ENCODE data around the gene GPR137B.

Gene GPR137B

DNA sequence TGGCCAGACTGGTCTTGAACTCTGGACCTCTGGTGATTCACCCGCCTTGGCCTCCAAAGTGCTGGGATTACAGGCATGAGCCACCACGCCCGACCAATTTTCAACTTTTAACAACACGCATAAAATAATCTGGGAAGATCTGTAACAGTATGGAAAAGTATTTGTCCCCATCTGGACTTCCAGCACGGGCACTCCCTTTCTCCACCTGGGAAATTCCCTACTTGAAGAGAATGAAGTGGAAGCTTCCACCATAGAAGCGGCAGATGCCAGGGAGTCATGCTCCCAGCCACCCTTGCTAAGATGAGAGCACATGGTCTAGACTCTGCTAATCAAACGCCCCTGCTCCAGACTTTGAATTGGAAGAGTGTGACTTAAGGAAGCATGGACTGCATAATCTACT is 9.0 kb upstream of the GPR137B start:
- H3K9me3 ChIP-seq: no peaks in the 10 kb centered on the region
- H3K36me3 ChIP-seq: no peaks in the 10 kb centered on the region
- H3K4me3 ChIP-seq (ENCODE audit: low read depth in 1 of 2, low read length in 1 of 2): no peak overlapping the region
- no peak overlapping the region for H3K27ac ChIP-seq
- TF ChIP-seq, protein P1, sequence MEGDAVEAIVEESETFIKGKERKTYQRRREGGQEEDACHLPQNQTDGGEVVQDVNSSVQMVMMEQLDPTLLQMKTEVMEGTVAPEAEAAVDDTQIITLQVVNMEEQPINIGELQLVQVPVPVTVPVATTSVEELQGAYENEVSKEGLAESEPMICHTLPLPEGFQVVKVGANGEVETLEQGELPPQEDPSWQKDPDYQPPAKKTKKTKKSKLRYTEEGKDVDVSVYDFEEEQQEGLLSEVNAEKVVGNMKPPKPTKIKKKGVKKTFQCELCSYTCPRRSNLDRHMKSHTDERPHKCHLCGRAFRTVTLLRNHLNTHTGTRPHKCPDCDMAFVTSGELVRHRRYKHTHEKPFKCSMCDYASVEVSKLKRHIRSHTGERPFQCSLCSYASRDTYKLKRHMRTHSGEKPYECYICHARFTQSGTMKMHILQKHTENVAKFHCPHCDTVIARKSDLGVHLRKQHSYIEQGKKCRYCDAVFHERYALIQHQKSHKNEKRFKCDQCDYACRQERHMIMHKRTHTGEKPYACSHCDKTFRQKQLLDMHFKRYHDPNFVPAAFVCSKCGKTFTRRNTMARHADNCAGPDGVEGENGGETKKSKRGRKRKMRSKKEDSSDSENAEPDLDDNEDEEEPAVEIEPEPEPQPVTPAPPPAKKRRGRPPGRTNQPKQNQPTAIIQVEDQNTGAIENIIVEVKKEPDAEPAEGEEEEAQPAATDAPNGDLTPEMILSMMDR (IDR thresholded peaks at IDR 0.05): no peak
- no peaks in the 10 kb centered on the region for H3K4me1 ChIP-seq (ENCODE audit: control insufficient read depth in 1 of 2, insufficient read depth in 1 of 2, low read depth in 1 of 2, low read length in 1 of 2)
- H3K27me3 ChIP-seq: peaks cover 65% of the 10 kb centered on the region

DNA sequence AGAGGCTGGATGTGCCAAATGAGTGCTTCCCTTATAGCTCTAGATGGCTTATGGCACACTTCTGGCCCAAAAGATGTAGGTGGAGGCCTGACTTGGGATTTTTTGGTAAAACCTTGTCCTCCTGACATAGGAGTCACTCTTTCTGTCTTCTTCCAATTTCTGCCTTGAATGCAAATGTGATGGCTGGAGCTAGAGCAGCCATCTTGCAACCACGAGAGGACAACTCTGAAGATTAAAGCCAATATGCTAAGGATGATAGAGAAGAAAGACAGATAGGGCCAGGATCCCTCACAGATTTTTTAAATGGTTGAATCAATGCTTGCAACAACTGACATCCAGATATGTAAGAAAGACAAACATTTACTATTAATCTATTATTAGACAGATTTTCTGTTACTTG is 8.5 kb upstream of the GPR137B start:
- peaks cover 70% of the 10 kb centered on the region for H3K27me3 ChIP-seq
- TF ChIP-seq, protein P1 (IDR thresholded peaks at IDR 0.05): no peak
- no peak overlapping the region for H3K4me3 ChIP-seq (ENCODE audit: low read depth in 1 of 2, low read length in 1 of 2)
- H3K9me3 ChIP-seq: no peaks in the 10 kb centered on the region
- H3K27ac ChIP-seq: no peak overlapping the region
- H3K36me3 ChIP-seq: no peaks in the 10 kb centered on the region
- H3K4me1 ChIP-seq (ENCODE audit: control insufficient read depth in 1 of 2, insufficient read depth in 1 of 2, low read depth in 1 of 2, low read length in 1 of 2): no peaks in the 10 kb centered on the region

DNA sequence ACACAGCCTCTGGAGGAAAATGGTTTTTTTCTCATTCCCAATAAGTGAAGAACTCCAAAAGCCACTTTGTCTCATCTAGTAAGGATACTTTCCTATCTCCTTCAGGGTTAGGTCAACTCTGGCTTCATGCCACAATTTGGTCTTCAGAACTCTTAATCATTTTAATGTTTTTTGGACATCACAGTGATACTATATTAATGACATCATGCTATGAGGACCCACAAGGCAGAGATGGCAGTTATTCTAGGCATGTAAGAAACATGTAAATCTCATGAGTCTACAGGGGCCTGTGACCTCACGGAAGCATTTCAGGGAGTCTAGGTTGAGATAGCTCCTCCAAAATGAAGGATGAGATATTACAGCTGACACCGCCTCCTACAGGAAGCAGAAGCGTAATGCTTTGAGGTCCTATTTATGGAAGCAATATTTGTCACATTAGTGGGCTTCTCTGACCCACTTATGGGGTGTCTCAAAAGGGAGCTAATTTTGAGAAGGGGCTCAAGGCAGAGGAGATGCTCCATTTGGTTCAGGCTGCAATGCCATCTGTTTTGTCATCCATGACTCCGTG is 5.0 kb upstream of the GPR137B start:
- no peak overlapping the region for H3K4me3 ChIP-seq (ENCODE audit: low read depth in 1 of 2, low read length in 1 of 2)
- H3K4me1 ChIP-seq (ENCODE audit: control insufficient read depth in 1 of 2, insufficient read depth in 1 of 2, low read depth in 1 of 2, low read length in 1 of 2): peaks cover 6 to 9% of the 10 kb centered on the region in 2 experiments
- no peak overlapping the region for H3K27ac ChIP-seq
- H3K9me3 ChIP-seq: no peaks in the 10 kb centered on the region
- peaks cover 92% of the 10 kb centered on the region for H3K27me3 ChIP-seq
- TF ChIP-seq, protein P1 (IDR thresholded peaks at IDR 0.05): no peak
- H3K36me3 ChIP-seq: no peaks in the 10 kb centered on the region

DNA sequence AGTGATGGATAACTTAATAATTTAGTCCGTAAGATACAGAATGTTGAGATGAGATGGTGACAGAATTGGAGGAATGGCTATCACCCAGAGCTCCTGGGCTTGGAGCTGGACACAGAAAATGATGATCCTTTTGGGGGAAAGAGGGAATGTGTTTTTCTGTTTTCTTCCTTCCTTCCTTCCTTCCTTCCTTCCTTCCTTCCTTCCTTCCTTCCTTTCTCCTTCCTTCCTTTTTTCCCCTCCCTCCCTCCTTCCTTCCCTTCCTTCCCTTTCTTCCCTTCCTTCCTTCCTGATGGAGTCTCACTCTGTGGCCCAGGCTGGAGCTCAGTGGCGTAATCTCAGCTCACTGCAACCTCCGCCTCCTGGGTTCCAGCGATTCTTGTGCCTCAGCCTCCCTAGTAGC is 2.8 kb upstream of the GPR137B start:
- Histone ChIP-seq H3K27me3 (peaks cover 93% of the 10 kb centered on the region), H3K27ac (no peak overlapping the region), H3K4me1 (ENCODE audit: control insufficient read depth in 1 of 2, insufficient read depth in 1 of 2, low read depth in 1 of 2, low read length in 1 of 2) (peaks cover 18 to 21% of the 10 kb centered on the region in 2 experiments), H3K9me3 (no peaks in the 10 kb centered on the region), H3K36me3 (no peaks in the 10 kb centered on the region), H3K4me3 (ENCODE audit: low read depth in 1 of 2, low read length in 1 of 2) (no peak overlapping the region)
- TF ChIP-seq, protein P1 (IDR thresholded peaks at IDR 0.05): no peak

DNA sequence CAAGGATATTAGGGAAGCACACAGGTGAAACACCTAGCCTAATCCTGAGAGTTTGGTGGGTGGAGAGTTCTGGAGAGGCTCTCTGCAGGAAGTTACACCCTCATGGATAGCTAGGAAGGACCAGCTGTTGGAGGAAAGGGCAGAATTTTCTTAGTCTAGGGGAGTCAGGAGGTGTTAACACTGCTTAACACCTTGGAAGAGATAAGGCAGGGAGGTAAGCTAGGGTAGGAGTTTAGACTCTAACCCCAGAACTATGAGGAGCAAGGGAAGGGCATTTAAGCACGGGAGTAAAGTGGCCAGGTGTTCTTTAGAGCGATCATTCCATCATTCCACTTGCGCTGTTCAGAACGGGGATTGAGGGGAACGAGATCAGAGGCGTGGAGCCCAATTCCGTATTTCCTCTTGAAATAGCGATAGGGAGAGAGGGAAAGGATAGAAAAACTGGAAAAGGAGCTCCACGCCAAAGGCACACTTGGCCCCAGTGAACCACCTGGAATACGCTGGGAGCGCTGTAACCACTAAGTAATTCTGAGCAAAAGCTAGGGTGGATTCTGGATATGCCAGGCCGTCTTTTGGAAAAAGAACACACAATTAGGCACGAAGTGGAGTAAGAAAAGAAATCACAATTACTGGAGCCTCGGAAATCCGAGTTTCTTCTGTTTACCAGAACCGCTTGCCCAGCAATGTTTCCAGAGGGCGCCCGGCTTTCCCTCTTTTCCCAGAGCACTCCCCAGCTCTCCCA is 1.5 kb upstream of the GPR137B start:
- Histone ChIP-seq H3K9me3 (no peaks in the 10 kb centered on the region), H3K27ac (no peak overlapping the region), H3K36me3 (no peaks in the 10 kb centered on the region), H3K4me3 (ENCODE audit: low read depth in 1 of 2, low read length in 1 of 2) (no peak overlapping the region), H3K27me3 (peaks cover 85% of the 10 kb centered on the region), H3K4me1 (ENCODE audit: control insufficient read depth in 1 of 2, insufficient read depth in 1 of 2, low read depth in 1 of 2, low read length in 1 of 2) (peaks cover 18 to 21% of the 10 kb centered on the region in 2 experiments)
- TF ChIP-seq, protein P1 (IDR thresholded peaks at IDR 0.05): no peak

All from neutrophil (primary cell).